ENCODE data around the gene TGFBR2. TPM values are rescaled to one million over a fixed set of nuclear protein-coding genes. Genes with fewer than 3 reads are reported as not detected.
A peak's percentile ranks its signal among the peaks of the same experiment; 100 is the strongest.

The TGFBR2 gene
- polyA plus RNA-seq, 3 donors, result 46.6 to 60.3 (median 57.0) TPM

DNA sequence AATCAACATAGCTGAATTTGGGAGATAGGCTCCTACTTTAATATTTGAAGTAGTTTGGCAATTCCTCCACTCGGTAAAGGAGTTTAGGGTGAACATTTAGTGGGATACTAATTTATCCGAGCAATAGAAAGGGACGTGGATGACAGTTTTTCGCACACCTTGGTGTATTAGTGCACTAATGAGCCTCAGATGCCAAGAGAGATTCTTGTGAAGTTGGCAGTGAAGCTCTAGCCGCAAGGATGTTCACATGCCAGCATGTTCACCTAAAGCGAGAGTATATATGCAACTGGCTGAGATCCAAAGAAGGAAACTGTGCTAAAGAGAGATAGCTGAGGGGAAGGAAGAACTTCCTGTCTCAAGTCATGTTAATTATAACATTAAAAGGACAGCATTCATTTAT lies 58.5 kb downstream of the TGFBR2 start:
- TF ChIP-seq, protein P1, sequence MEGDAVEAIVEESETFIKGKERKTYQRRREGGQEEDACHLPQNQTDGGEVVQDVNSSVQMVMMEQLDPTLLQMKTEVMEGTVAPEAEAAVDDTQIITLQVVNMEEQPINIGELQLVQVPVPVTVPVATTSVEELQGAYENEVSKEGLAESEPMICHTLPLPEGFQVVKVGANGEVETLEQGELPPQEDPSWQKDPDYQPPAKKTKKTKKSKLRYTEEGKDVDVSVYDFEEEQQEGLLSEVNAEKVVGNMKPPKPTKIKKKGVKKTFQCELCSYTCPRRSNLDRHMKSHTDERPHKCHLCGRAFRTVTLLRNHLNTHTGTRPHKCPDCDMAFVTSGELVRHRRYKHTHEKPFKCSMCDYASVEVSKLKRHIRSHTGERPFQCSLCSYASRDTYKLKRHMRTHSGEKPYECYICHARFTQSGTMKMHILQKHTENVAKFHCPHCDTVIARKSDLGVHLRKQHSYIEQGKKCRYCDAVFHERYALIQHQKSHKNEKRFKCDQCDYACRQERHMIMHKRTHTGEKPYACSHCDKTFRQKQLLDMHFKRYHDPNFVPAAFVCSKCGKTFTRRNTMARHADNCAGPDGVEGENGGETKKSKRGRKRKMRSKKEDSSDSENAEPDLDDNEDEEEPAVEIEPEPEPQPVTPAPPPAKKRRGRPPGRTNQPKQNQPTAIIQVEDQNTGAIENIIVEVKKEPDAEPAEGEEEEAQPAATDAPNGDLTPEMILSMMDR (IDR thresholded peaks at IDR 0.05), result no peak
- intact Hi-C loops (cut with micrococcal nuclease), result no loop called here
- Mint-ChIP-seq H3K4me3 (peak overlapping the region in 1 of 2 donors; percentile 21), H3K4me1 (peaks cover 41% of the 10 kb centered on the region), H3K27ac (peak overlapping the region in 6 of 7 donors; percentile 22 to 69 (median 50)), H3K27me3 (ENCODE audit: low read depth in 3 of 3) (peaks cover 0 to 3% (median 0%) of the 10 kb centered on the region in 3 donors), H3K9me3 (no peaks in the 10 kb centered on the region), H3K36me3 (peaks cover 58 to 74% of the 10 kb centered on the region in 2 donors)
- no peaks in the 10 kb centered on the region for H3K27me3 ChIP-seq (ENCODE audit: control insufficient read depth in 2 of 2, insufficient read depth in 2 of 2, low read length in 2 of 2)
- H3K4me2 ChIP-seq (replicated peaks; ENCODE audit: extremely low read depth, low read length, poor library complexity, severe bottlenecking), result peak overlapping the region; percentile 42
- H2AFZ ChIP-seq (ENCODE audit: insufficient read depth, low read depth, low read length, poor library complexity, severe bottlenecking), result no peak overlapping the region
- peaks cover 80% of the 10 kb centered on the region for H3K79me2 ChIP-seq (ENCODE audit: insufficient read depth, low read length)
- H3K4me3 ChIP-seq (replicated peaks in 1 of 3; ENCODE audit: low read depth in 2 of 3, low read length in 3 of 3), result peak overlapping the region in 1 of 3 experiments; percentile 18
- H3K36me3 ChIP-seq (replicated peaks in 1 of 2; ENCODE audit: control insufficient read depth in 1 of 2, insufficient read depth in 2 of 2, low read length in 2 of 2), result peaks cover 44 to 67% of the 10 kb centered on the region in 2 donors
- H3K9ac ChIP-seq (ENCODE audit: insufficient read depth, low read length, poor library complexity, severe bottlenecking), result no peak overlapping the region
- peaks cover 98% of the 10 kb centered on the region for H4K20me1 ChIP-seq (ENCODE audit: insufficient read depth, low read length)
- H3K27ac ChIP-seq (ENCODE audit: low read depth in 1 of 2, low read length in 2 of 2), result peak overlapping the region in 1 of 2 donors; percentile 67
- DNase-seq, result peak in 1 of 3 donors; percentile 41
- H3K4me1 ChIP-seq (ENCODE audit: control insufficient read depth in 1 of 2, insufficient read depth in 2 of 2, low read length in 2 of 2), result peaks cover 27 to 30% of the 10 kb centered on the region in 2 donors
- no peaks in the 10 kb centered on the region for H3K9me3 ChIP-seq (replicated peaks in 1 of 2; ENCODE audit: control insufficient read depth in 1 of 2, insufficient read depth in 1 of 2, low read length in 2 of 2)
- 0% methylated on average over 1 of the region's 6 CpGs for WGBS (ENCODE audit: insufficient coverage)

DNA sequence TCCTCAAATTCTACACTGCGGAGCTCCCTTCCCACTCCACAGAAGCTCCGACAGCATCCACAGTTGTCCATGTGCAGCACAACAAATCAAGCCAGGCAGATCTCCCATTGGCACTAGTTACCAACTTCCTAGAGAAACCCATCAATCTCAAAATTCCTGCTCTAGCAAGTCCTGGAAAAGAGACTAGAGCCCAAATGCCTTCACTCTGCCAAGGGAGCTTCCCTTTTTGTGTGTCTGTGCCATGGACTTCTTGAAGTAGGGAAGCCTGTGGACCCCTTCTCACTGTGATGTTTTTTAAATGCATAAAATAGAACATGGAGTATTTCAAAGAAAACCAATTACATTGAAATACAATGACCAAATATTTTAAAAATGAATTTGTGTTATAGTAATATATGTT lies 59.1 kb downstream of the TGFBR2 start:
- H3K4me2 ChIP-seq (replicated peaks; ENCODE audit: extremely low read depth, low read length, poor library complexity, severe bottlenecking), result no peak overlapping the region
- peaks cover 41% of the 10 kb centered on the region for H3K4me1 Mint-ChIP-seq
- no peaks in the 10 kb centered on the region for H3K9me3 ChIP-seq (replicated peaks in 1 of 2; ENCODE audit: control insufficient read depth in 1 of 2, insufficient read depth in 1 of 2, low read length in 2 of 2)
- TF ChIP-seq, protein P1 (IDR thresholded peaks at IDR 0.05), result no peak
- peaks cover 79% of the 10 kb centered on the region for H3K79me2 ChIP-seq (ENCODE audit: insufficient read depth, low read length)
- intact Hi-C loops (cut with micrococcal nuclease), result no loop called here
- no peak overlapping the region for H3K27ac Mint-ChIP-seq
- WGBS (ENCODE audit: insufficient coverage), result 100% methylated on average over 2 of the region's 2 CpGs
- H2AFZ ChIP-seq (ENCODE audit: insufficient read depth, low read depth, low read length, poor library complexity, severe bottlenecking), result no peak overlapping the region
- peaks cover 61 to 77% of the 10 kb centered on the region in 2 donors for H3K36me3 Mint-ChIP-seq
- H3K36me3 ChIP-seq (replicated peaks in 1 of 2; ENCODE audit: control insufficient read depth in 1 of 2, insufficient read depth in 2 of 2, low read length in 2 of 2), result peaks cover 45 to 68% of the 10 kb centered on the region in 2 donors
- H3K4me3 Mint-ChIP-seq, result no peak overlapping the region
- peak overlapping the region in 1 of 2 donors; percentile 67 for H3K27ac ChIP-seq (ENCODE audit: low read depth in 1 of 2, low read length in 2 of 2)
- no peaks in the 10 kb centered on the region for H3K9me3 Mint-ChIP-seq
- peaks cover 0 to 2% (median 0%) of the 10 kb centered on the region in 3 donors for H3K27me3 Mint-ChIP-seq (ENCODE audit: low read depth in 3 of 3)
- no peak overlapping the region for H3K4me3 ChIP-seq (replicated peaks in 1 of 3; ENCODE audit: low read depth in 2 of 3, low read length in 3 of 3)
- H3K4me1 ChIP-seq (ENCODE audit: control insufficient read depth in 1 of 2, insufficient read depth in 2 of 2, low read length in 2 of 2), result peaks cover 27 to 30% of the 10 kb centered on the region in 2 donors
- peaks cover 99% of the 10 kb centered on the region for H4K20me1 ChIP-seq (ENCODE audit: insufficient read depth, low read length)
- H3K27me3 ChIP-seq (ENCODE audit: control insufficient read depth in 2 of 2, insufficient read depth in 2 of 2, low read length in 2 of 2), result no peaks in the 10 kb centered on the region
- no peak for DNase-seq
- no peak overlapping the region for H3K9ac ChIP-seq (ENCODE audit: insufficient read depth, low read length, poor library complexity, severe bottlenecking)

Data from CD14-positive monocyte (primary cell).